ENCODE results near the gene PDPK1.

The PDPK1 gene

GRCh38 chr16:2592786-2593185, 55.0 kb downstream of the PDPK1 start:
- no peak for TF ChIP-seq CTCF (IDR thresholded peaks at IDR 0.05)

DNA sequence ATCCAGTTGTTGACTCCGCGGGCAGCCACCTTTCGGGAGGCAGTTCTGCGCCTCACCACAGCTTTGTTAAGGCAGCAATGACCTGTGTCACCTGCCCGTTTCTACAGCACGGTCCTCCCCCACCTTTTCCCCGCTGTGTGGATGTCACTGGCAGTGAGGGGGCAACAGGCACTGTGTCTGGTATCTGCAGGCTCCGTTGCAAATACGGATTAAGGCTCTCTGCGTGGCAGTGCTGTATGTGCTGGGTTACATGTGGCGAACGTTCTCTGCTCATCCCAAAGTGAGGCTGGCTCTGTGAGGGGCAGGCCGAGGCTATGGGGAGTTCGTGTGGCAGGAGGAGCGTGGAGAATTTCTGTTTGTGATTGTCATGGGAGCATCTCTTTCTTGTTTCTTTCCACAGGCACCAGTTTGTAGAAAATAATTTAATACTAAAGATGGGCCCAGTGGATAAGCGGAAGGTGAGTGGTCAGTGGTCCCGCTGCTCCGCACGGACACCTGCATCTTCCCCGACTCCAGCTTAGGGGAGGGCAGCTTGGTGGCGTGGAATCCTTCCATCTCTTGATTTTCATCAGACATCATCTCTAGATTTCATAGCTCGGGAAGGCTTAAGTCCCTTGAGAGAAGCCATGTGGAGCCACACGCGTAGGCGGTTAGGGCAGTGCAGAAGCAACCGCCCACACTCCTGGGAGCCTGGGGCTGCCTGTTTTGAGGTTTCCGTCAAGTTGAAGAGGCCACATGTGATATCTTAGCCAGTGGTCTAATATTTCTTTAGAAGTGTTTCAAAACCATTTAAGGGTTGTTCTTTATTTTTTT, 57.8 kb downstream of the PDPK1 start:
- no peak for TF ChIP-seq CTCF (IDR thresholded peaks at IDR 0.05)

DNA sequence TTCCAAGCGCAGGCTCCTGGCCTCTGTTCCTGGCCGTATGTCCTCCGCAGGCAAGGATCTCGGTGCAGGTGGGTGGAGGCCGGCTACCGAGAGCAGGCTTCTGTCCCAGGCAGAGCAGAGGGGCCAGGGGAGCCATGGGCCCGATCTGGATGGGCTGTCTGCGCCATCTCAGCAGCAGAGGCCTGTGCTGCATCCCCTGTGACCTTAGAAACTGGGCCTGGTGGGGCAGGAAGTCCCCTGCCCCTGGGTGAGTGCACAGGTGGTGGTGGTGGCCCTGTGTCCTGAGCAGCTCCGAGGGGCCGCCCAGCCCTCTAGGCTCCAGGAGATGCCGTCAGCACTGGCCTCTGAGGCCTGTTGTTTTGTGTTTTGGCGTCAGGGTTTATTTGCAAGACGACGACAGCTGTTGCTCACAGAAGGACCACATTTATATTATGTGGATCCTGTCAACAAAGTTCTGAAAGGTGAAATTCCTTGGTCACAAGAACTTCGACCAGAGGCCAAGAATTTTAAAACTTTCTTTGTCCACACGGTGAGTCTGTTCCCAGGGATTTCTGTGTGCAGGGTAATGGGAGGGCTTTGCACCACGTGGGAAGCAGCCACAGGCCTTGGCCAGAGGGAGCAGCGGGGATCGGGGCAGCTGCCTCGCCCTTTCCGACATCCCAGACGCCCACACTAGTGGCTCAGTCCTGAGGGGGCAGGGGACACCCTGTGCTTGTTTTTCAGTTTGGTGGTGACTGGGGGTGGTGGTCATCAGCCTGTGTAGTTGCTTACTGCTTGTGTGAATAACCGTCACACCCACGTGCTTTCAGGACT, 59.1 kb downstream of the PDPK1 start:
- no peak for TF ChIP-seq CTCF (IDR thresholded peaks at IDR 0.05)

DNA sequence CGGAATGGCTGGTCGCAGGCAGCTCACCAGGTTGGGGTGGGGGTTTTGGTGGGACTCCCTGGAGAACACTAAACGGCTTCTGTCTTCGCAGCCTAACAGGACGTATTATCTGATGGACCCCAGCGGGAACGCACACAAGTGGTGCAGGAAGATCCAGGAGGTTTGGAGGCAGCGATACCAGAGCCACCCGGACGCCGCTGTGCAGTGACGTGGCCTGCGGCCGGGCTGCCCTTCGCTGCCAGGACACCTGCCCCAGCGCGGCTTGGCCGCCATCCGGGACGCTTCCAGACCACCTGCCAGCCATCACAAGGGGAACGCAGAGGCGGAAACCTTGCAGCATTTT, 59.7 kb downstream of the PDPK1 start:
- no peak for TF ChIP-seq CTCF (IDR thresholded peaks at IDR 0.05)

- TF ChIP-seq CTCF (IDR thresholded peaks at IDR 0.05): no peak
Measured at GRCh38 chr16:2598133-2598641, 60.4 kb downstream of the PDPK1 start.

- TF ChIP-seq CTCF (IDR thresholded peaks at IDR 0.05): no peak
Measured at GRCh38 chr16:2598723-2599122, 60.9 kb downstream of the PDPK1 start.

- TF ChIP-seq CTCF (IDR thresholded peaks at IDR 0.05): no peak
Measured at GRCh38 chr16:2603165-2604015, 65.6 kb downstream of the PDPK1 start.

Measured in LNCAP (cell line).